ENCODE data around the gene RASL11B. TPM values are rescaled to one million over a fixed set of nuclear protein-coding genes. Genes with fewer than 3 reads are reported as not detected.

The RASL11B gene
- total RNA-seq, 1 experiment from 2014 or later, result 30.0 TPM

DNA sequence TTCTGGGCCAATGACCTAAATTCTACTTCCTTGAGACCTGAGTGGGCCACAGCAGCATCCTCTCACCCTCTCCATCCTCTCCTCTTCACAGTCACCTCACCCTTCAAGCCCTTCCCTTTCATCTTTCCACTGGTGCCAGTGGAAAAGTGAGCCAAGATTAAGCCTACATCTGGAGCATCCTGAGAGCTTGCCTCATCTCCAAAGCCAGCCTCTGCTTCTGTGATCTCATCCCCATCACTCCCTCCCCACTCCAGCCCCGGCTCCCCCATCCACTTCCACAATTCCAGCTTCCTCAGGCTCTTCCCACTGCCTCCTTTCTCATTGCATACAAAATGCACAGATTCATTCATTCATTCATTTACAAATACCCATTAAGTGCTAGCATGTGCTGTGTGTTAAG, 10.1 kb upstream of the RASL11B start:
- Histone ChIP-seq H3K4me1 (ENCODE audit: insufficient read depth, low read length) (peaks cover 3% of the 10 kb centered on the region; the same call in 1 of the 2 replicates), H4K20me1 (ENCODE audit: control insufficient read depth, insufficient read depth, insufficient read length) (no peaks in the 10 kb centered on the region), H3K4me2 (ENCODE audit: insufficient read depth, insufficient read length, low read length) (no peak overlapping the region), H2BK15ac (ENCODE audit: low read depth, low read length) (no peak overlapping the region), H3K14ac (ENCODE audit: insufficient read depth, low read length) (no peak overlapping the region), H3K56ac (ENCODE audit: insufficient read length, low read depth, low read length) (no peak overlapping the region), H3K79me2 (ENCODE audit: insufficient read depth, low read length) (no peaks in the 10 kb centered on the region; the same call in 1 of the 2 replicates), H2AK5ac (ENCODE audit: insufficient read length, low read length) (no peak overlapping the region), H2BK12ac (ENCODE audit: insufficient read length, low read depth, low read length) (no peak overlapping the region), H4K5ac (ENCODE audit: insufficient read length, low read depth, low read length) (no peak overlapping the region), H3K4ac (ENCODE audit: low read depth, low read length) (no peak overlapping the region), H2BK5ac (ENCODE audit: insufficient read length, low read length) (no peak overlapping the region), H3K9ac (ENCODE audit: extremely low read depth, insufficient read length, low read length) (no peak overlapping the region), H4K91ac (ENCODE audit: insufficient read length, low read depth, low read length) (no peak overlapping the region), H3T11ph (ENCODE audit: low read length) (no peak overlapping the region), H3K18ac (ENCODE audit: insufficient read length, low read depth, low read length) (no peak overlapping the region), H3K23me2 (ENCODE audit: insufficient read length, low read depth, low read length, poor library complexity, severe bottlenecking) (no peaks in the 10 kb centered on the region), H3K79me1 (ENCODE audit: insufficient read depth, low read depth, low read length, poor library complexity, severe bottlenecking) (no peaks in the 10 kb centered on the region), H3K9me3 (ENCODE audit: control insufficient read depth, low read depth, low read length) (no peaks in the 10 kb centered on the region), H2BK20ac (ENCODE audit: low read depth, low read length, poor library complexity, severe bottlenecking) (no peak overlapping the region), H3K27me3 (ENCODE audit: insufficient read depth, low read length) (no peaks in the 10 kb centered on the region), H2AFZ (ENCODE audit: low read length) (no peak overlapping the region), H3K23ac (ENCODE audit: insufficient read length, low read depth, low read length) (no peak overlapping the region), H4K8ac (replicated peaks; ENCODE audit: insufficient read length, low read depth, low read length) (no peak overlapping the region), H3K27ac (ENCODE audit: insufficient read length, low read depth, low read length) (no peak overlapping the region), H2BK120ac (ENCODE audit: low read depth, low read length, poor library complexity, severe bottlenecking) (no peak overlapping the region)
- Mint-ChIP-seq H3K36me3 (ENCODE audit: insufficient read depth in 1 of 3, low read depth in 3 of 3) (peaks cover 0 to 9% (median 3%) of the 10 kb centered on the region in 3 experiments; a peak in 5 of 7 replicates), H3K4me3 (no peak overlapping the region), H3K27me3 (ENCODE audit: low read depth) (peaks cover 4% of the 10 kb centered on the region), H3K27ac (no peak overlapping the region), H3K4me1 (peaks cover 18 to 26% of the 10 kb centered on the region in 2 experiments), H3K9me3 (peaks cover 0 to 7% of the 10 kb centered on the region in 2 experiments; a peak in 3 of 5 replicates)
- DNase-seq, result no peak
- WGBS (ENCODE audit: extremely low coverage, insufficient read length, low lambda C conversion rate), result no CpG with 5 or more reads among the region's 1 CpG
- TF ChIP-seq, protein P1, sequence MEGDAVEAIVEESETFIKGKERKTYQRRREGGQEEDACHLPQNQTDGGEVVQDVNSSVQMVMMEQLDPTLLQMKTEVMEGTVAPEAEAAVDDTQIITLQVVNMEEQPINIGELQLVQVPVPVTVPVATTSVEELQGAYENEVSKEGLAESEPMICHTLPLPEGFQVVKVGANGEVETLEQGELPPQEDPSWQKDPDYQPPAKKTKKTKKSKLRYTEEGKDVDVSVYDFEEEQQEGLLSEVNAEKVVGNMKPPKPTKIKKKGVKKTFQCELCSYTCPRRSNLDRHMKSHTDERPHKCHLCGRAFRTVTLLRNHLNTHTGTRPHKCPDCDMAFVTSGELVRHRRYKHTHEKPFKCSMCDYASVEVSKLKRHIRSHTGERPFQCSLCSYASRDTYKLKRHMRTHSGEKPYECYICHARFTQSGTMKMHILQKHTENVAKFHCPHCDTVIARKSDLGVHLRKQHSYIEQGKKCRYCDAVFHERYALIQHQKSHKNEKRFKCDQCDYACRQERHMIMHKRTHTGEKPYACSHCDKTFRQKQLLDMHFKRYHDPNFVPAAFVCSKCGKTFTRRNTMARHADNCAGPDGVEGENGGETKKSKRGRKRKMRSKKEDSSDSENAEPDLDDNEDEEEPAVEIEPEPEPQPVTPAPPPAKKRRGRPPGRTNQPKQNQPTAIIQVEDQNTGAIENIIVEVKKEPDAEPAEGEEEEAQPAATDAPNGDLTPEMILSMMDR (conservative IDR thresholded peaks at IDR 0.05), result no peak

Data from H9 (cell line).